SK-N-SH (cell line): ENCODE data around the gene PTPRG. TPM values are rescaled to one million over a fixed set of nuclear protein-coding genes. Genes with fewer than 3 reads are reported as not detected.

Experiments used
- CTCF ChIA-PET: fragments of 300-600, 350-600 bp; formaldehyde crosslinking; extraction: SDS; loops from one replicate; lab custom pipeline; 2021; lab: Yijun Ruan, JAX
- POLR2A ChIA-PET: fragments of 350-600 bp; sonication (Branson Sonifier 250); formaldehyde crosslinking; extraction: SDS; loops from one replicate; lab custom pipeline; 2020; ENCODE audit warnings: antibody characterized with exemption, inconsistent platforms; lab: Yijun Ruan, JAX
- DNase-seq: peaks from one replicate; pipeline ENCODE4 v3.0.0; 2012
- H2AFZ ChIP-seq: fragments of 200-600 bp; sonication (generic); 2 replicates; pipeline ENCODE4 v1.8.1; 2016; ENCODE audit warnings: antibody characterized with exemption, mild to moderate bottlenecking, low read depth
- H3F3A ChIP-seq: fragments of 200-600 bp; sonication (generic); replicated peaks from 2 replicates; pipeline ENCODE3; 2016; ENCODE audit warnings: antibody characterized with exemption, mild to moderate bottlenecking; ENCODE audit not compliant: insufficient read depth
- H3K27ac ChIP-seq, 2 experiments: fragments of 200-500 bp in 1 of 2; fragments of 200-600 bp in 1 of 2; sonication (Bioruptor generic) in 1 of 2; sonication (generic), shearing (Covaris generic) in 1 of 2; 2 replicates each; pipeline versions ENCODE4 v1.5.1 to v1.6.1; 2014 to 2016; ENCODE audit warnings: low read depth in 2 of 2, inconsistent platforms in 1 of 2, low read length in 1 of 2, mild to moderate bottlenecking in 1 of 2, mixed read lengths in 1 of 2
- H3K27me3 ChIP-seq: fragments of 200-600 bp; sonication (generic), shearing (Covaris generic); 2 replicates; pipeline ENCODE4 v1.6.1; 2016; ENCODE audit warnings: mixed run types; ENCODE audit not compliant: insufficient read depth
- H3K36me3 ChIP-seq, 2 experiments: fragments of 200-500 bp in 1 of 2; fragments of 200-600 bp in 1 of 2; sonication (Bioruptor generic) in 1 of 2; sonication (generic) in 1 of 2; replicated peaks in 1 of 2; 2 replicates each; pipeline versions ENCODE3 to v1.5.1; 2014 to 2016; ENCODE audit warnings: low read length in 1 of 2, mild to moderate bottlenecking in 1 of 2; ENCODE audit not compliant: insufficient read depth in 2 of 2, control insufficient read depth in 1 of 2
- H3K4me1 ChIP-seq, 2 experiments: fragments of 200-500 bp in 1 of 2; fragments of 200-600 bp in 1 of 2; sonication (Bioruptor generic) in 1 of 2; sonication (generic), shearing (Covaris generic) in 1 of 2; 2 replicates each; pipeline versions ENCODE4 v1.5.1 to v1.6.1; 2014 to 2016; ENCODE audit warnings: low read depth in 1 of 2, low read length in 1 of 2, mixed run types in 1 of 2; ENCODE audit not compliant: insufficient read depth in 2 of 2, control insufficient read depth in 1 of 2
- H3K4me2 ChIP-seq: fragments of 200-600 bp; sonication (generic), shearing (Covaris generic); 2 replicates; pipeline ENCODE4 v1.6.1; 2017; ENCODE audit warnings: mixed run types
- H3K4me3 ChIP-seq, 2 experiments: fragments of 200-500 bp in 1 of 2; fragments of 200-600 bp in 1 of 2; sonication (Bioruptor generic) in 1 of 2; sonication (generic), shearing (Covaris generic) in 1 of 2; 2 replicates each; pipeline versions ENCODE4 v1.5.1 to v1.8.1; 2014 to 2016; ENCODE audit warnings: low read depth in 2 of 2, inconsistent platforms in 1 of 2, low read length in 1 of 2, mild to moderate bottlenecking in 1 of 2, mixed read lengths in 1 of 2, moderate library complexity in 1 of 2
- H3K79me2 ChIP-seq: fragments of 200-600 bp; sonication (generic); 2 replicates; pipeline ENCODE4 v1.8.1; 2017; ENCODE audit warnings: mild to moderate bottlenecking; ENCODE audit not compliant: insufficient read depth
- H3K9ac ChIP-seq: fragments of 200-600 bp; sonication (generic); 2 replicates; pipeline ENCODE4 v1.6.1; 2017; ENCODE audit warnings: mixed run types
- H3K9me2 ChIP-seq: fragments of 200-600 bp; sonication (generic); 2 replicates; pipeline ENCODE4 v1.6.1; 2017; ENCODE audit warnings: mixed run types
- H3K9me3 ChIP-seq: fragments of 200-600 bp; sonication (generic); 2 replicates; pipeline ENCODE4 v1.6.1; 2017; ENCODE audit warnings: mixed run types, mild to moderate bottlenecking, moderate library complexity
- H4K20me1 ChIP-seq: fragments of 200-600 bp; sonication (generic); 2 replicates; pipeline ENCODE4 v1.6.1; 2017; ENCODE audit warnings: mild to moderate bottlenecking, mixed run types; ENCODE audit not compliant: insufficient read depth
- CHD2 ChIP-seq: fragments of 150-350 bp; IDR thresholded peaks from 2 replicates; pipeline ENCODE4 v1.6.1; 2018; ENCODE audit warnings: low read length; ENCODE audit not compliant: partially characterized antibody
- EP300 ChIP-seq, 2 experiments: IDR thresholded peaks; 2 replicates each; pipeline versions ENCODE4 v1.4.0 to v1.6.1; 2012; ENCODE audit warnings: borderline replicate concordance in 1 of 2, low read depth in 1 of 2, low read length in 1 of 2
- EZH2phosphoT487 ChIP-seq: fragments of 200-600 bp; sonication (generic); IDR thresholded peaks from 2 replicates; pipeline ENCODE4 v1.6.1; 2017; ENCODE audit warnings: low read depth, mixed run types, mild to moderate bottlenecking, antibody characterized with exemption, moderate library complexity, borderline replicate concordance
- FOSL2 ChIP-seq: IDR thresholded peaks from 2 replicates; pipeline ENCODE4 v1.4.0; 2012; ENCODE audit warnings: low read depth, mild to moderate bottlenecking, moderate library complexity, borderline replicate concordance
- FOXM1 ChIP-seq: IDR thresholded peaks from 2 replicates; pipeline ENCODE4 v1.4.0; 2012; ENCODE audit warnings: low read depth, mild to moderate bottlenecking
- GATA2 ChIP-seq: sonication (generic); formaldehyde crosslinking; IDR thresholded peaks from 2 replicates; pipeline ENCODE4 v1.5.0; 2020; ENCODE audit warnings: mild to moderate bottlenecking, missing genetic modification reagents
- JUND ChIP-seq: IDR thresholded peaks from 2 replicates; pipeline ENCODE4 v1.4.0; 2012
- MEF2A ChIP-seq: IDR thresholded peaks from 2 replicates; pipeline ENCODE4 v1.4.0; 2012; ENCODE audit warnings: low read depth, borderline replicate concordance
- MXI1 ChIP-seq: IDR thresholded peaks from 2 replicates; pipeline ENCODE4 v1.6.1; 2012; ENCODE audit warnings: mild to moderate bottlenecking, low read depth, low read length, improper control_type of control experiment
- NFIC ChIP-seq: IDR thresholded peaks from 2 replicates; pipeline ENCODE4 v1.4.0; 2012; ENCODE audit warnings: borderline replicate concordance
- NRF1 ChIP-seq: IDR thresholded peaks from 2 replicates; pipeline ENCODE4 v1.6.1; 2012; ENCODE audit warnings: low read depth, mild to moderate bottlenecking, low read length
- POLR2AphosphoS5 ChIP-seq: IDR thresholded peaks from 2 replicates; pipeline ENCODE4 v1.6.1; 2012; ENCODE audit warnings: low read depth, low read length
- RAD21 ChIP-seq: IDR thresholded peaks from 2 replicates; pipeline ENCODE4 v1.6.1; 2012; ENCODE audit warnings: mild to moderate bottlenecking, low read length
- RCOR1 ChIP-seq: fragments of 150-350 bp; IDR thresholded peaks from 2 replicates; pipeline ENCODE4 v1.6.1; 2017; ENCODE audit warnings: antibody characterized with exemption, low read length
- RFX5 ChIP-seq: IDR thresholded peaks from 2 replicates; pipeline ENCODE4 v1.6.1; 2012; ENCODE audit warnings: mild to moderate bottlenecking, improper control_type of control experiment, low read length
- SIN3A ChIP-seq: IDR thresholded peaks from 2 replicates; pipeline ENCODE4 v1.6.1; 2012; ENCODE audit warnings: low read depth, mild to moderate bottlenecking, low read length, moderate library complexity, borderline replicate concordance
- SMC3 ChIP-seq: IDR thresholded peaks from 2 replicates; pipeline ENCODE4 v1.6.1; 2012; ENCODE audit warnings: low read depth, low read length, improper control_type of control experiment
- TCF12 ChIP-seq: IDR thresholded peaks from 2 replicates; pipeline ENCODE4 v1.4.0; 2012
- TEAD4 ChIP-seq: IDR thresholded peaks from 2 replicates; pipeline ENCODE4 v1.4.0; 2012; ENCODE audit warnings: mild to moderate bottlenecking, borderline replicate concordance; ENCODE audit not compliant: insufficient read depth
- YY1 ChIP-seq: IDR thresholded peaks from 2 replicates; pipeline ENCODE4 v1.4.0; 2012; ENCODE audit warnings: low read depth, mild to moderate bottlenecking
- WGBS: methylation state at CpG from one replicate; pipeline ENCODE4 v1.1.6; 2017; ENCODE audit warnings: low lambda C conversion rate; 5-methylcytosine and 5-hydroxymethylcytosine counted together
- polyA plus RNA-seq, 3 experiments: library from polyadenylated mRNA; depleted of rRNA; stranded (reverse); fragments of >200 nt; gene quantifications; 2 replicates each; pipeline ENCODE4 v1.2.3, GENCODE V29; 2012
- TF ChIP-seq, protein P1 (sequence below): IDR thresholded peaks from 2 replicates; pipeline ENCODE4; 2012
- TF ChIP-seq, protein P2 (sequence below): IDR thresholded peaks from 2 replicates; pipeline ENCODE4 v1.4.0; 2012; ENCODE audit warnings: low read depth, borderline replicate concordance
- TF ChIP-seq, protein P3 (sequence below): IDR thresholded peaks from 2 replicates; pipeline ENCODE4 v1.4.0; 2012; ENCODE audit warnings: low read depth
- TF ChIP-seq, protein P4 (sequence below): fragments of 150-350 bp; IDR thresholded peaks from 2 replicates; pipeline ENCODE4 v1.6.1; 2016; ENCODE audit warnings: mild to moderate bottlenecking, low read depth, low read length

PTPRG gene
- polyA plus RNA-seq, 1 of the 3 experiments (the other 2 are of a cell fraction) = 14.1 TPM

DNA sequence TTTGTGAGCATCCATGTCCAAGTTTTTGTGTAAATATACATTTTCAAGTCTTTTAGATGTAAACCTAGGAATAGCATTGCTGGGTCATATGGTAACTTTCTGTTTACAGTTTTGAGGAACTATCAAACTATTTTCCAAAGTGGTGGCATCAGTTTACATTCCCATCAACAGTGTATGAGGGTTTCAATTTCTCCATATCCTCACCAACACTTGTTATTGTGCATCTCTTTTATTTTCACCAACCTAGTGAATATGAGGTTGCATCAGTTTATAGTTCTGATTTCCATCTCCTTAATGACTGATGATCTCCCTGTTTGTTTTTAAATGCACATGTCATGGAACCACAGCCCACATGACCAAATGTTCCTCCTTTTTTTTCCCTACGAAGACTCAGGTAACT lies 610.8 kb downstream of the PTPRG start (continued):
- TF ChIP-seq RFX5 = no peak
- TF ChIP-seq MXI1 = no peak
- no peak for TF ChIP-seq RAD21

DNA sequence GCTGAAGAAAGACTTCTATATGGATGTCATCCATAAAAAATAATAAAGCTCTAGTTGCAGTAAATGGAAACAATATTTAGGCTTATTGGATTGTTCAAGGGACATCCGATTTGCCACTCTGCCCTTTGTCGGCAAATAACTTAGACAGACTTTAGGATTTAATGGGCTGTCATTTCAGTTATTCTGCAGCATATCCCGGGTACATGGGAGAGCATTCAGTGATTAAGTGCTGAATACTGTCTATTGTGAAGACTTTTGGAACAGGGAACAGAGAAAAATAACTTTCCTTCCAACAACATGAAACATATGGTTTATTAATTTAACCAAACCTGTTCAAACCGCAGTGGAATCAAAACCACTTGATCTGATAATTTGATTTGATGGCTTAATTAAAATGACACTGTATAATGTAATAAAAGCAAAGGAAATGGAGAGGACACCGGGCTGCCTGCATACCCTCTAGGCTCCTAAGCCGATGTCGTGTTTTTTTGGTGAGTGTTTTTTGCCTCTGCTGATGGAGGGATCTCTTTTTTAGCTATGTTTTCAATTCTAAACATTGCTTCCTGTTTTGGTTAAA lies 612.7 kb downstream of the PTPRG start:
- Histone ChIP-seq H4K20me1 (no peaks in the 10 kb centered on the region), H3K27ac (no peak overlapping the region), H3K4me2 (no peak overlapping the region), H3K4me3 (no peak overlapping the region), H3K9me3 (0 out of 2 replicates have a peak, but pooled peaks cover 5% of the 10 kb centered on the region), H3K27me3 (no peaks in the 10 kb centered on the region), H3K79me2 (no peaks in the 10 kb centered on the region), H3K36me3 (no peaks in the 10 kb centered on the region), H3K9ac (no peak overlapping the region), H3K4me1 (peaks cover 0 to 2% of the 10 kb centered on the region in 2 experiments; a peak in 2 of 4 replicates), H3F3A (peaks cover 21% of the 10 kb centered on the region), H3K9me2 (no peaks in the 10 kb centered on the region), H2AFZ (no peak overlapping the region)
- WGBS = 31% methylated on average over 7 of the region's 7 CpGs
- ChIA-PET POLR2A (no interaction called here), CTCF (interaction anchor here (1.0 to 3.8 kb wide), 3 partner anchors 12 to 316 kb away, joined by 4 to 13 read pairs (median 6); no protein-coding TSS in a partner anchor)
- DNase-seq = peak; percentile 39
- TF ChIP-seq, protein P1, sequence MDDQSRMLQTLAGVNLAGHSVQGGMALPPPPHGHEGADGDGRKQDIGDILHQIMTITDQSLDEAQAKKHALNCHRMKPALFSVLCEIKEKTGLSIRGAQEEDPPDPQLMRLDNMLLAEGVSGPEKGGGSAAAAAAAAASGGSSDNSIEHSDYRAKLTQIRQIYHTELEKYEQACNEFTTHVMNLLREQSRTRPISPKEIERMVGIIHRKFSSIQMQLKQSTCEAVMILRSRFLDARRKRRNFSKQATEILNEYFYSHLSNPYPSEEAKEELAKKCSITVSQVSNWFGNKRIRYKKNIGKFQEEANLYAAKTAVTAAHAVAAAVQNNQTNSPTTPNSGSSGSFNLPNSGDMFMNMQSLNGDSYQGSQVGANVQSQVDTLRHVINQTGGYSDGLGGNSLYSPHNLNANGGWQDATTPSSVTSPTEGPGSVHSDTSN = no peak
- TF ChIP-seq MEF2A (no peak), FOSL2 (no peak), FOXM1 (no peak), SMC3 (no peak), NFIC (no peak), EP300 (IDR thresholded peaks at IDR 0.05; ENCODE audit: borderline replicate concordance in 1 of 2, low read depth in 1 of 2, low read length in 1 of 2) (peak in 1 of 2 experiments; percentile 46; a peak in 1 of 4 replicates), SIN3A (no peak), GATA2 (CRISPR knock-in tag) (peak; percentile 22; the same call in 1 of the 2 replicates), RFX5 (no peak), CHD2 (peak; percentile 32), MXI1 (no peak), TEAD4 (no peak), TCF12 (peak; percentile 25; the same call in 1 of the 2 replicates), JUND (no peak), POLR2AphosphoS5 (no peak), EZH2phosphoT487 (no peak), NRF1 (no peak), YY1 (no peak), RCOR1 (peak; percentile 84), RAD21 (no peak)
- TF ChIP-seq, protein P2, sequence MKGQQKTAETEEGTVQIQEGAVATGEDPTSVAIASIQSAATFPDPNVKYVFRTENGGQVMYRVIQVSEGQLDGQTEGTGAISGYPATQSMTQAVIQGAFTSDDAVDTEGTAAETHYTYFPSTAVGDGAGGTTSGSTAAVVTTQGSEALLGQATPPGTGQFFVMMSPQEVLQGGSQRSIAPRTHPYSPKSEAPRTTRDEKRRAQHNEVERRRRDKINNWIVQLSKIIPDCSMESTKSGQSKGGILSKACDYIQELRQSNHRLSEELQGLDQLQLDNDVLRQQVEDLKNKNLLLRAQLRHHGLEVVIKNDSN = no peak
- TF ChIP-seq, protein P3, sequence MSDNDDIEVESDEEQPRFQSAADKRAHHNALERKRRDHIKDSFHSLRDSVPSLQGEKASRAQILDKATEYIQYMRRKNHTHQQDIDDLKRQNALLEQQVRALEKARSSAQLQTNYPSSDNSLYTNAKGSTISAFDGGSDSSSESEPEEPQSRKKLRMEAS = no peak
- TF ChIP-seq, protein P4, sequence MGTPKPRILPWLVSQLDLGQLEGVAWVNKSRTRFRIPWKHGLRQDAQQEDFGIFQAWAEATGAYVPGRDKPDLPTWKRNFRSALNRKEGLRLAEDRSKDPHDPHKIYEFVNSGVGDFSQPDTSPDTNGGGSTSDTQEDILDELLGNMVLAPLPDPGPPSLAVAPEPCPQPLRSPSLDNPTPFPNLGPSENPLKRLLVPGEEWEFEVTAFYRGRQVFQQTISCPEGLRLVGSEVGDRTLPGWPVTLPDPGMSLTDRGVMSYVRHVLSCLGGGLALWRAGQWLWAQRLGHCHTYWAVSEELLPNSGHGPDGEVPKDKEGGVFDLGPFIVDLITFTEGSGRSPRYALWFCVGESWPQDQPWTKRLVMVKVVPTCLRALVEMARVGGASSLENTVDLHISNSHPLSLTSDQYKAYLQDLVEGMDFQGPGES = no peak
